Muscle layer of duodenum (tissue), 2 donors: Measurements from ENCODE around the gene CNTNAP2.

Source experiments
- H3K27ac ChIP-seq: one replicate; pipeline ENCODE4 v1.7.0; 2013; ENCODE audit warnings: mild to moderate bottlenecking, low read length
- H3K27me3 ChIP-seq: one replicate; pipeline ENCODE4 v1.7.0; 2013; ENCODE audit warnings: low read depth, mild to moderate bottlenecking, control low read depth, low read length
- H3K36me3 ChIP-seq, 2 donors: one replicate each; pipeline ENCODE4 v1.7.0; 2013; ENCODE audit warnings: low read length in 2 of 2, control low read depth in 1 of 2, mild to moderate bottlenecking in 1 of 2; ENCODE audit not compliant: insufficient read depth in 2 of 2, control insufficient read depth in 1 of 2
- H3K4me1 ChIP-seq, 2 donors: one replicate each; pipeline ENCODE4 v1.7.0; 2013; ENCODE audit warnings: low read length in 2 of 2, mild to moderate bottlenecking in 2 of 2, control low read depth in 1 of 2, moderate library complexity in 1 of 2; ENCODE audit not compliant: insufficient read depth in 2 of 2, control insufficient read depth in 1 of 2
- H3K4me3 ChIP-seq, 2 donors: one replicate each; pipeline ENCODE4 v1.7.0; 2013; ENCODE audit warnings: low read length in 2 of 2, low read depth in 1 of 2, mild to moderate bottlenecking in 1 of 2
- H3K9me3 ChIP-seq, 2 donors: one replicate each; pipeline ENCODE4 v1.7.0; 2013; ENCODE audit warnings: low read length in 2 of 2, control low read depth in 1 of 2, mild to moderate bottlenecking in 1 of 2; ENCODE audit not compliant: control insufficient read depth in 1 of 2
- donor health status: healthy.

Gene CNTNAP2

DNA sequence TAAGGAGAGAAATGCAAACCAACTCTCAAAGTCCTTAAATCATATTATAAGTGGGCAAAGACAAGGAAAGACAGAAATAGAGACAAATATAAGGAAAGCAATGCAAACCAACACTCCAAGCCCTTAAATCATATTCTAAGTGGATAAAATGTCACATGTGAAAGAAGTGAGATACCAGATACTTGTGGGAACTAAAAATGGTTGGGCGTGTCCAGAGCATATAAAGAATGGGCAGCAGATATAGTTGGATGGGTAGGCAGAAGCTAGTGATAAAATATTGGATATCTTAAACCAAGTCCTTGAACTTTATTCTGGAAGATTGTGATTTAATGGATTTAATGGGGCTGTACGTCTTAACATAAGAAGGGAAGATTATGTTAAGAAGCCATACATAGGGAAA, 1408.7 kb downstream of the CNTNAP2 start:
- no peak overlapping the region for H3K27ac ChIP-seq
- no peaks in the 10 kb centered on the region for H3K4me1 ChIP-seq
- H3K27me3 ChIP-seq, result no peaks in the 10 kb centered on the region
- no peaks in the 10 kb centered on the region for H3K36me3 ChIP-seq
- no peak overlapping the region for H3K4me3 ChIP-seq
- no peaks in the 10 kb centered on the region for H3K9me3 ChIP-seq

DNA sequence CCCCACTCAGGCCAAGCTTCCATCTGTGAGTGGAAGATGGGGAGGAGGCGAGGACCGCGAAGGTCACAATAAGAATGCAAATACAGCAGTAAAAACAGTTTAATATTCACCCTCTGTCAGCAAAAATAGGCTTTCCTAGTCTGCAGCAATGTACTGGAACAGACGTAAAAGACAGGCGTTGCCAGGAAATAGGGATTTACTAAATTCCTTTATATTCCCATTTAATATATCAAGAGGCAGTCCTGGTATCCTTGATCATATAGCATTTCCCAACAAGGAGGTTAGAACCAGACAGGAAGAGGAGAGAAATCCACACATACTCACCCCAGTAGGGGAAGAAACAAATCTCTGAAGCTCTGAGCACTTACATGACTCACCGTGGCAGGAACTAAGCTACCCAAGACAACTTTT, 1419.1 kb downstream of the CNTNAP2 start:
- no peak overlapping the region for H3K27ac ChIP-seq
- H3K27me3 ChIP-seq, result no peaks in the 10 kb centered on the region
- no peaks in the 10 kb centered on the region for H3K4me1 ChIP-seq
- H3K9me3 ChIP-seq, result no peaks in the 10 kb centered on the region
- no peaks in the 10 kb centered on the region for H3K36me3 ChIP-seq
- no peak overlapping the region for H3K4me3 ChIP-seq

DNA sequence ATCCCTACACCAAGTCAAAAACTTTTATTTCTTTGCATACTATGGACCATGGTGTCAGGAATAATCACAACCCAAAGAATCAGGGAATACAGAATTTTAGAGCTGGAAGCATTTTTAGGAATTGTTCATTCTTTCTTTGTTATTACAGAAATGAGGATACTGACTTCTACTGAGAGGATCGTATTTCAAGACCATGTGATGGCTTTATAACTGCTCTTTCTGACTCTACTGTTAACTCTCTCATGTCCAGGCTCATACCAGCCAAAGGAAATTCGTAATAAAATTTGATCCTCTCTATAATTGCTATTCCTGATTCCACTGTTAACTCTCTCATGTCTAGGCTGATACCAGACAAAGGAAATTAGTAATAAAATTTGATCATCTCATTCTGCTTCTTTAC, 1423.1 kb downstream of the CNTNAP2 start:
- Histone ChIP-seq H3K27me3 (no peaks in the 10 kb centered on the region), H3K27ac (no peak overlapping the region), H3K4me3 (no peak overlapping the region), H3K9me3 (no peaks in the 10 kb centered on the region), H3K36me3 (no peaks in the 10 kb centered on the region), H3K4me1 (no peaks in the 10 kb centered on the region)

DNA sequence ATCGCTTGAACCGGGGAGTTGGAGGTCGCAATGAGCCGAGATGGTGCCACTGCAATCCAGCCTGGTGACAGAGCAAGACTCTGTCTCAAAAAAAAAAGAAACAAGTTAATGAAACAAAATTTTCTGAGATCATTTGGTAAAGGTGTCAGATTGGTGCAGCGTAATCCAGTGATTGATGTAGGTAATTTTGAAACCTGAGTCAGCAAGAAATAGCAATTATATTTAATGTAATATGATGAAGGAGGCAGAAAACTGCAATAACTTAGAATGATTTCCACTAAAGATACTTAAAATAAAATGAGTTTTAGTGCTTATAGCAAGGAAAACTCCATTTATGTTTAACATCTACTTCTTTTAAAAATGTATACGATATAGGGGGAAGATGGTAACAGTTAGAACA, 1424.1 kb downstream of the CNTNAP2 start:
- Histone ChIP-seq H3K36me3 (no peaks in the 10 kb centered on the region), H3K4me3 (no peak overlapping the region), H3K27me3 (no peaks in the 10 kb centered on the region), H3K9me3 (no peaks in the 10 kb centered on the region), H3K27ac (no peak overlapping the region), H3K4me1 (no peaks in the 10 kb centered on the region)

DNA sequence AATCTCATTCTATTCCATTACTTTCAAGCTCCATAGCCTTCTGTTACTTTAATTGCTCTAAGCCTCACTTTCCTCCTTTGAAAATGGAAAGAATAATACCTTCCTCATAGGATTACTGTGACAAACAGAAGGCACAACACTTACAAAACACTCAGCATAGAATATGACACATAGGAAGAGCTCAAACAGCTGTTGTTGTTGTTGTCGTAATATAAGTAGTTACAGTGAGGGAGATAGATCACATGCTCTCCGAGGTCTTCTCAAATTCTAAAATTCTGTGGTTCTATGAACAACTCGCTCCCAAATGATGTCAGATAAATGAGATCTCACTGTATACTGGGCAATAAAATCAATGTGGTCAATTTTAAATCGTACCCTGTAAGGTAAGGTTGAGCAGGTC, 1424.7 kb downstream of the CNTNAP2 start:
- H3K4me1 ChIP-seq, result no peaks in the 10 kb centered on the region
- no peak overlapping the region for H3K4me3 ChIP-seq
- H3K36me3 ChIP-seq, result no peaks in the 10 kb centered on the region
- H3K9me3 ChIP-seq, result no peaks in the 10 kb centered on the region
- H3K27ac ChIP-seq, result no peak overlapping the region
- no peaks in the 10 kb centered on the region for H3K27me3 ChIP-seq

DNA sequence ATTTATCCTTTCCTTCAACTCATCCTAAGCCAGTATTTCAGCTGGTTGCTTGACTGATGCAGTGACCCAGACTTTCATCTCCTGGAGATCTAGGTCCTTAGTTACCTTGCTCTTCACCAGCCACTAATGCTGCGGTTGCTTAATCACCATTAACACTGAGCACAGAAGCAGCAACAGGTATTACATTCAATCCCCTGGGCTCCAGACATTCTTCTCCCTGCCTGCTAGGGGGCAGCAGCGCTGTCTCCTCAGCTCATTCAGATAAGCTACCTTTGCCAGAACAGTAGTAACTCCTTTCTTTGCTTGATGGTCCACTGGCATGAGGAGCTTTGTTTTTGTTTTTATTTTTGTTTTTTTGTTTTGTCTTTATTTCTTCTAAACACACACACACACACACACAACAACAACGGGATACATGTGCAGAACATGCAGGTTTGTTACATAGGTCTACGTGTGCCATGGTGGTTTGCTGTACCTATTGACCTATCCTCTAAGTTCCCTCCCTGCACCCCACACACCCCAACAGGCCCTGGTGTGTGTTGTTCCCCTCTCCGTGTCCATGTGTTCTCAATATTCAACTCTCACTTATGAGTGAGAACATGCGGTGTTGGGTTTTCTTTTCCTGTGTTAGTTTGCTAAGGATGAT, 1430.8 kb downstream of the CNTNAP2 start:
- Histone ChIP-seq H3K27ac (no peak overlapping the region), H3K27me3 (no peaks in the 10 kb centered on the region), H3K4me1 (no peaks in the 10 kb centered on the region), H3K9me3 (peaks cover 0 to 2% of the 10 kb centered on the region in 2 donors), H3K4me3 (no peak overlapping the region), H3K36me3 (no peaks in the 10 kb centered on the region)

DNA sequence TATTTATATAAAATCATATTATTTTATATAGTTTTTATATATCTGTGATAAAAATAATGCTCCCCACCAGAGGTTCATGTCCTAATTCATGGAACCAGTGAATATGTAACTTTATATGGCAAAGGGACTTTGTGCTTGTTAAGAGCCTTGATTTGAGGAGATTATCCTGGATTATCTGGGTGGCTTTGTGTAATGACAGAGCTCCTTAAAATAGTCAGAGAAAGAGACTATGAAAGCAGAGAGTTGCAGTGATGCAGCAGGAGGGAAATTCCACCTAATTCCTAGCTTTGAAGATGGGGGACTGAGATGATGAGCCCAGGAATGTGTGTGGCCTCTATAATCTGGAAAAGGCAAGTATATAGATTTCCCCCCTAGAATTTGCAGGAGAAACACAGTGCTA, 1439.7 kb downstream of the CNTNAP2 start:
- H3K27me3 ChIP-seq, result no peaks in the 10 kb centered on the region
- no peak overlapping the region for H3K27ac ChIP-seq
- no peaks in the 10 kb centered on the region for H3K4me1 ChIP-seq
- no peaks in the 10 kb centered on the region for H3K36me3 ChIP-seq
- no peaks in the 10 kb centered on the region for H3K9me3 ChIP-seq
- H3K4me3 ChIP-seq, result no peak overlapping the region

DNA sequence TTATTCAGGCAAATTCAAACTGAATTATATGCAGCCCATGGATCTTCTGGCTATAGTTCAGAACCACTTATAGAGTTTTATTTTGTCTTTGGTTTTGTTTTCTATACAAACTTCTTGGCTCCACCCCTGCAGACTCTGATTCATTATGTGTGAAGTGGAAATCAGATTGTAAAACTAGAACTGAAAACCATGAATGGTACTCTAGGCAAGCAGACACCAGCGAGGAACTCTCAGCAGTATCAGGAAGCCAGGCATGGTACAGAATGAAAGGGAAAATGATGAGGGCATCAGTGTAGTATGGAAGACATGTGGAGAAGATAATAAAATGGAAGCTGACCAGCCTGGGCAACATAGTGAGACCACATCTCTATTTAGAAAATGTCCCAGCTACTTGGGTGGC, 1447.1 kb downstream of the CNTNAP2 start:
- no peaks in the 10 kb centered on the region for H3K27me3 ChIP-seq
- no peaks in the 10 kb centered on the region for H3K4me1 ChIP-seq
- H3K9me3 ChIP-seq, result no peaks in the 10 kb centered on the region

DNA sequence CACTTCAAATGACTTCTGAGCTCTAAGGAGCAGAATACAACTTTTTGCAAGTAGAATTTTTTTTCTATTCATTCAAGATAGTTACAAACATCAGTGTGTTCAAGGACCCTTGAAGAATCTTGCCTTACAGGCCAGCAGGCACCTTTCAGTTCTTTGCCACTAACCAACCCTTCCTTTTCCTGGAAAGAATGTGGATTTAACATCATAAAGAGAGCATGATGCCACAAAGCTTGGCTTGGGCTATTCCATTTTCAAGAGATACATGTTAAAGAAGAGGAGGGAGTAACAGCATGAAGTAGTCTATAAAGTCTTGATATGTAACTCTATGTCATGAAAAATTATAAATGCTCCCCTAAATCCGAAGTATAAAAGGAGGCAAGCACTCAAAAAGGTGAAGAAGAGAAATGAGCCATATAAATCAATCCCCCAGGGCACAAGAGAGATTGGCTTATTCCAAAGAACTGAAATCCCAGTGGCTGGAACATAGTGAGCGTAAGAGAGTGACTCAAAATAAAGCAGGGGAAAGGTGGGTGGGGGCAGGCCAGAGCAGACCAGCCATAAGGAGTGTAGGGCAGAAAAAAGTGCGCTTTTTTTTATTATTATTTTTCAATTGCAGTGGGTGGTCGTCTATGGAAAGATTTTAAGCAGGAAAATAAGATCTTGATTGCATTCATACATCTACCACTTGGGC, 1448.3 kb downstream of the CNTNAP2 start:
- Histone ChIP-seq H3K4me3 (no peak overlapping the region), H3K4me1 (no peaks in the 10 kb centered on the region), H3K27ac (no peak overlapping the region), H3K27me3 (no peaks in the 10 kb centered on the region), H3K36me3 (no peaks in the 10 kb centered on the region), H3K9me3 (no peaks in the 10 kb centered on the region)

More for the DNA sequence above, 1447.1 kb downstream of the CNTNAP2 start:
- Histone ChIP-seq H3K27ac (no peak overlapping the region), H3K36me3 (no peaks in the 10 kb centered on the region), H3K4me3 (no peak overlapping the region)

DNA sequence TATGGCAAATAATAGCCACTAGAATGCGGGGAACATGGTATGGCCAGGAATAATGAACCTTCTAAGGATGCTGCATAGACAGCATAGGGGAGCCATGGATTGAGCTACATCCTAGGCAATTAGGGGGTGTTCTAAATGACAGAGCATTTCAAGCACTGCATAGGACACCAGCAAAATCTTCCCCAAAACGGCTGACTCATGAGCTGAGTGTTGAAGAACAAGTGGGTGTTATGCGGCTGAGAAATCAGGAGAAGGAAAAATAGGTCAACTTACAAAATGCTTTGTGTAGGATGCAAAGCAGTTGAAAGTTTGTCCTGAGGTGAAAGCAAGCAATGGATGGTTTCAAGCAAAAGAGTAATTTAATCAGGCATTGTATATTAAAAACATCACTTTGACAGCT, 1450.4 kb downstream of the CNTNAP2 start:
- H3K27ac ChIP-seq, result no peak overlapping the region
- H3K36me3 ChIP-seq, result no peaks in the 10 kb centered on the region
- H3K9me3 ChIP-seq, result no peaks in the 10 kb centered on the region
- no peaks in the 10 kb centered on the region for H3K4me1 ChIP-seq
- no peak overlapping the region for H3K4me3 ChIP-seq
- no peaks in the 10 kb centered on the region for H3K27me3 ChIP-seq

DNA sequence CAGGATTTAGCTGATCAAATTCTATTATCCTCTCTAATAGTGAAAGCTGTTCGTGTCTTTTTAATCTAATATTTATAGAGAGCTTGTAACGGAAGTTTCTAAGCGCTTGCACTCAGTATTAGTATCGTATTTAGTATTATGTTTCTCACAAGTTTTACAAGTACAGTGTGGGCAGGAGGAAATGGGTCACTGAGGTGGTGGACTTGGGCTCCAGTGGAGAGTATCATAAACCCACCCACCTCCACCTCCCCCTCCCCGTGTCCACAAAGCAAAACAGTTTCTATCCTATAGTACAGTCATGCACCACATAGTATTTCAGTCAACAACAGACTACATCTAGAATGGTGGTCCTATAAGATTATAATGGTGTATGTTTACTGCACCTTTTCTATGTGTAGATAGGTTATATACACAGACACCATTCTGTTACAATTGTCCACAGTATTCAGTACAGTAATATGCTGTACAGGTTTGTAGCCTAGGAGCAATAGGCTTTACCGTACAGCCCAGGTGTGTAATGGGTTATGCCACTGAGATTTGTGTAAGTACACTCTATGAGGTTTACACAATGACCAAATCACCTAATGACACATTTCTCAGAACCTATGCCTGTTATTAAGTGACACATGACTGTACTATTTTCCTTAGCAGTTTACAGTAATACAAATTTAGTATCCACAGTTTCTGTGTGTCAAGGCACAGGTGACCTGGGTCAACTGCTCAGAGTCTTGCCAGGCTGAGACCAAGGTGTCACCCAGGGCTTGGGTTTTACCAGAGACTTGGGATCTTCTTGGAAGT, 1452.7 kb downstream of the CNTNAP2 start:
- Histone ChIP-seq H3K9me3 (no peaks in the 10 kb centered on the region), H3K27me3 (no peaks in the 10 kb centered on the region), H3K4me1 (no peaks in the 10 kb centered on the region), H3K36me3 (no peaks in the 10 kb centered on the region), H3K27ac (no peak overlapping the region), H3K4me3 (no peak overlapping the region)
